HG03378 (cell line): ENCODE data around the gene KRTAP5-7.

Experiments used
- ATAC-seq: cut with Tn5 transposase; IDR thresholded peaks from one replicate; pipeline ENCODE4 v1.9.1; 2021; ENCODE audit warnings: mild to moderate bottlenecking, moderate library complexity; ENCODE audit not compliant: unreplicated experiment

The KRTAP5-7 gene

GRCh38 chr11:71495286-71496230 is 31.5 kb upstream of the KRTAP5-7 start:
- ATAC-seq: no peak

- no peak for ATAC-seq
These were observed 30.6 kb upstream of the KRTAP5-7 start for GRCh38 chr11:71496421-71496820.

GRCh38 chr11:71498091-71498490 is 29.0 kb upstream of the KRTAP5-7 start:
- ATAC-seq: no peak

GRCh38 chr11:71499125-71499524 is 27.9 kb upstream of the KRTAP5-7 start:
- ATAC-seq: no peak

GRCh38 chr11:71499546-71499945 is 27.5 kb upstream of the KRTAP5-7 start:
- ATAC-seq: no peak

GRCh38 chr11:71500601-71501021 is 26.5 kb upstream of the KRTAP5-7 start:
- ATAC-seq: no peak

GRCh38 chr11:71501071-71501985 is 25.7 kb upstream of the KRTAP5-7 start:
- no peak for ATAC-seq

GRCh38 chr11:71502026-71502425 is 25.0 kb upstream of the KRTAP5-7 start:
- no peak for ATAC-seq

GRCh38 chr11:71502871-71503435 is 24.1 kb upstream of the KRTAP5-7 start:
- ATAC-seq: no peak

- ATAC-seq: no peak
These were observed 22.5 kb upstream of the KRTAP5-7 start for GRCh38 chr11:71504531-71504930.

- no peak for ATAC-seq
These were observed 22.1 kb upstream of the KRTAP5-7 start for GRCh38 chr11:71505001-71505400.

- ATAC-seq: no peak
These were observed 21.3 kb upstream of the KRTAP5-7 start for GRCh38 chr11:71505781-71506180.

GRCh38 chr11:71507102-71507501 is 20.0 kb upstream of the KRTAP5-7 start:
- no peak for ATAC-seq

- no peak for ATAC-seq
These were observed 8.3 kb upstream of the KRTAP5-7 start for GRCh38 chr11:71518506-71519471.

- no peak for ATAC-seq
These were observed 7.5 kb upstream of the KRTAP5-7 start for GRCh38 chr11:71519546-71519945.

- no peak for ATAC-seq
These were observed 1.7 kb upstream of the KRTAP5-7 start for GRCh38 chr11:71525188-71525937.

- ATAC-seq: no peak
These were observed 1.1 kb upstream of the KRTAP5-7 start for GRCh38 chr11:71525938-71526495.

- ATAC-seq: no peak
These were observed 626 bp downstream of the KRTAP5-7 start for GRCh38 chr11:71527576-71528210.

- no peak for ATAC-seq
These were observed 3.5 kb downstream of the KRTAP5-7 start for GRCh38 chr11:71530602-71531001.
